Coronary artery (tissue), 2 donors: ENCODE measurements around the gene DNAAF1.

Source experiments
- DNase-seq: peaks from one replicate; pipeline ENCODE4 v3.0.0-alpha.2; 2017; ENCODE audit warnings: low spot score
- H3K27ac ChIP-seq, 2 donors: fragments of 200-600 bp; sonication (generic); one replicate each; pipeline ENCODE4 v1.5.1; 2016 to 2019
- H3K4me3 ChIP-seq: fragments of 200-600 bp; sonication (generic); 2 replicates; pipeline ENCODE4 v1.5.1; 2016; ENCODE audit warnings: mild to moderate bottlenecking, moderate library complexity
- CTCF ChIP-seq: fragments of 200-600 bp; sonication (generic); IDR thresholded peaks from one replicate; pipeline ENCODE4 v1.5.1; 2019; ENCODE audit warnings: antibody characterized with exemption

Gene DNAAF1

GRCh38 chr16:84194470-84195200 is 49.5 kb downstream of the DNAAF1 start:
- no peak overlapping the region for H3K4me3 ChIP-seq

GRCh38 chr16:84195201-84196093 is 50.3 kb downstream of the DNAAF1 start:
- DNase-seq: no peak
- no peak for TF ChIP-seq CTCF
- no peak overlapping the region for H3K4me3 ChIP-seq
- no peak overlapping the region for H3K27ac ChIP-seq

More at GRCh38 chr16:84194470-84195200, 49.5 kb downstream of the DNAAF1 start:
- DNase-seq: no peak
- no peak overlapping the region for H3K27ac ChIP-seq
- TF ChIP-seq CTCF: no peak

GRCh38 chr16:84196101-84196500 is 51.0 kb downstream of the DNAAF1 start:
- DNase-seq: no peak
- Histone ChIP-seq H3K27ac (no peak overlapping the region), H3K4me3 (no peak overlapping the region)
- TF ChIP-seq CTCF: no peak

- H3K27ac ChIP-seq: no peak overlapping the region
- no peak overlapping the region for H3K4me3 ChIP-seq
- no peak for TF ChIP-seq CTCF
- DNase-seq: no peak
Observed at GRCh38 chr16:84196727-84197394, 51.8 kb downstream of the DNAAF1 start.

GRCh38 chr16:84197466-84198128 is 52.5 kb downstream of the DNAAF1 start:
- Histone ChIP-seq H3K4me3 (no peak overlapping the region), H3K27ac (no peak overlapping the region)
- no peak for DNase-seq
- TF ChIP-seq CTCF: no peak

GRCh38 chr16:84198401-84198800 is 53.3 kb downstream of the DNAAF1 start:
- no peak overlapping the region for H3K27ac ChIP-seq
- DNase-seq: no peak
- H3K4me3 ChIP-seq: no peak overlapping the region
- no peak for TF ChIP-seq CTCF
